ENCODE data around the gene HINT2.

HINT2 gene

GRCh38 chr9:35771943-35772342 is 42.9 kb downstream of the HINT2 start:
- no peak overlapping the region for H3K4me3 ChIP-seq (ENCODE audit: low read depth in 1 of 2, low read length in 1 of 2)
- TF ChIP-seq, protein P1, sequence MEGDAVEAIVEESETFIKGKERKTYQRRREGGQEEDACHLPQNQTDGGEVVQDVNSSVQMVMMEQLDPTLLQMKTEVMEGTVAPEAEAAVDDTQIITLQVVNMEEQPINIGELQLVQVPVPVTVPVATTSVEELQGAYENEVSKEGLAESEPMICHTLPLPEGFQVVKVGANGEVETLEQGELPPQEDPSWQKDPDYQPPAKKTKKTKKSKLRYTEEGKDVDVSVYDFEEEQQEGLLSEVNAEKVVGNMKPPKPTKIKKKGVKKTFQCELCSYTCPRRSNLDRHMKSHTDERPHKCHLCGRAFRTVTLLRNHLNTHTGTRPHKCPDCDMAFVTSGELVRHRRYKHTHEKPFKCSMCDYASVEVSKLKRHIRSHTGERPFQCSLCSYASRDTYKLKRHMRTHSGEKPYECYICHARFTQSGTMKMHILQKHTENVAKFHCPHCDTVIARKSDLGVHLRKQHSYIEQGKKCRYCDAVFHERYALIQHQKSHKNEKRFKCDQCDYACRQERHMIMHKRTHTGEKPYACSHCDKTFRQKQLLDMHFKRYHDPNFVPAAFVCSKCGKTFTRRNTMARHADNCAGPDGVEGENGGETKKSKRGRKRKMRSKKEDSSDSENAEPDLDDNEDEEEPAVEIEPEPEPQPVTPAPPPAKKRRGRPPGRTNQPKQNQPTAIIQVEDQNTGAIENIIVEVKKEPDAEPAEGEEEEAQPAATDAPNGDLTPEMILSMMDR (IDR thresholded peaks at IDR 0.05) = no peak
- H3K36me3 ChIP-seq = no peaks in the 10 kb centered on the region
- H3K27me3 ChIP-seq = no peaks in the 10 kb centered on the region
- H3K27ac ChIP-seq = no peak overlapping the region
- no peaks in the 10 kb centered on the region for H3K9me3 ChIP-seq
- H3K4me1 ChIP-seq (ENCODE audit: control insufficient read depth in 1 of 2, insufficient read depth in 1 of 2, low read depth in 1 of 2, low read length in 1 of 2) = peaks cover 18 to 20% of the 10 kb centered on the region in 2 experiments

DNA sequence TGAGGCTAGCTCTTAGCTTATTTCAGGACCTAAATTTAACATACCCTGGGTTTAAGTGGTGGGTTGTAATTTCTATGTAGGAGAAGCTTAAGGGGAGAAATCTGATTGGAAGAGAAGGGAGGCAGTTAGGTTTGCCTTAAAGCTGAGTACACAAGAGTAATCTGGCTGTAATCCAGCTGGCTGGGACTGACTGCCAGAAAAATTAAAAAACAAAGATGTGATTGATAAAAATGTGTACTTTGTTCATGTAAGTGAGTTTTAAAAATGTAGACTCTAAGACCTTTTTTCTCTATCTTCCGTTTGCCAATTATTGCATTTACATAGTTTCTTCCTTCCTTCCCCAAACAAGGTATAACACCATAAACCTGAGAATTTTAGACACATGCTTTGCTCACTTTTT is 43.3 kb downstream of the HINT2 start:
- Histone ChIP-seq H3K9me3 (no peaks in the 10 kb centered on the region), H3K4me3 (ENCODE audit: low read depth in 1 of 2, low read length in 1 of 2) (no peak overlapping the region), H3K36me3 (no peaks in the 10 kb centered on the region), H3K27ac (no peak overlapping the region), H3K4me1 (ENCODE audit: control insufficient read depth in 1 of 2, insufficient read depth in 1 of 2, low read depth in 1 of 2, low read length in 1 of 2) (peaks cover 18 to 20% of the 10 kb centered on the region in 2 experiments), H3K27me3 (no peaks in the 10 kb centered on the region)
- TF ChIP-seq, protein P1 (IDR thresholded peaks at IDR 0.05) = no peak

DNA sequence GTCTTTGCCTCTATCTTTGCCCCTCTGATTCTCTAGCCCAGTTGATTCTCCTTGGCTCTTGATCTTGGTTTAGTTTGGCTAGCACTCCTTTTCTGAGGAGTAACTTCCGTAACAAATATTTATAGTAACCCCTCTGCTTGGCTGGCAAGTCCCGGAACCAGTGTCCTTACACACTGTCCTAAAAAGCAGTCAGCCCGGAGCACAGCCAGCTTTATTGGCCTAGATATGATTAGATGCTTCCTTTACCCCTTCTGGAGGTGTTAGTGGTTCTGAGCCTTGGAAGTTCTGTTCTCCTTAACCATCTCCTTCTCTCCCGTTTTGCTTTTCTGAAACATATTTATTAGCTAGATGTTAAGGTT is 43.8 kb downstream of the HINT2 start:
- Histone ChIP-seq H3K4me3 (ENCODE audit: low read depth in 1 of 2, low read length in 1 of 2) (no peak overlapping the region), H3K27ac (no peak overlapping the region), H3K4me1 (ENCODE audit: control insufficient read depth in 1 of 2, insufficient read depth in 1 of 2, low read depth in 1 of 2, low read length in 1 of 2) (peaks cover 17 to 20% of the 10 kb centered on the region in 2 experiments), H3K9me3 (no peaks in the 10 kb centered on the region), H3K27me3 (no peaks in the 10 kb centered on the region), H3K36me3 (no peaks in the 10 kb centered on the region)
- TF ChIP-seq, protein P1 (IDR thresholded peaks at IDR 0.05) = no peak

GRCh38 chr9:35769763-35770162 is 45.1 kb downstream of the HINT2 start:
- TF ChIP-seq, protein P1 (IDR thresholded peaks at IDR 0.05) = no peak
- no peak overlapping the region for H3K4me3 ChIP-seq (ENCODE audit: low read depth in 1 of 2, low read length in 1 of 2)
- peaks cover 6 to 9% of the 10 kb centered on the region in 2 experiments for H3K4me1 ChIP-seq (ENCODE audit: control insufficient read depth in 1 of 2, insufficient read depth in 1 of 2, low read depth in 1 of 2, low read length in 1 of 2)
- H3K27me3 ChIP-seq = no peaks in the 10 kb centered on the region
- H3K36me3 ChIP-seq = no peaks in the 10 kb centered on the region
- no peak overlapping the region for H3K27ac ChIP-seq
- no peaks in the 10 kb centered on the region for H3K9me3 ChIP-seq

DNA sequence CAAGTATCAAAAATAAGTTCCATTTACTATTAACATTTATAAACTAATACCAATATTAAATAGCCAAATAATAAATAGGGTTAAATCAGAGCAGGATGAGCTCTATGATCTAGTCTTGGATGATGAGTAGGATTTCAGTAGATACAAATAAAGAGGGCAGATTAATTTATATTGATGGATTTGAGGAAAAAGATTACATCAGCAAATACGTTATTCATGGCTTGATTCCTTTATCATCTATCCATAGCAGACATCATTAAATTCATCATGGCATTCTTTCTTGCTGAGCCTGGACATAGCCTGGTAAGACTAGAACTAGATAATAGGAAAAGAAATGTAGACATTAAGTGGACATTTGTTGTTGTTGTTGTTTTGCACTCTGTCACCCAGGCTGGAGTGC is 47.4 kb downstream of the HINT2 start:
- Histone ChIP-seq H3K9me3 (no peaks in the 10 kb centered on the region), H3K27me3 (no peaks in the 10 kb centered on the region), H3K36me3 (no peaks in the 10 kb centered on the region), H3K4me1 (ENCODE audit: control insufficient read depth in 1 of 2, insufficient read depth in 1 of 2, low read depth in 1 of 2, low read length in 1 of 2) (peaks cover 6 to 9% of the 10 kb centered on the region in 2 experiments), H3K27ac (no peak overlapping the region), H3K4me3 (ENCODE audit: low read depth in 1 of 2, low read length in 1 of 2) (no peak overlapping the region)
- TF ChIP-seq, protein P1 (IDR thresholded peaks at IDR 0.05) = no peak

DNA sequence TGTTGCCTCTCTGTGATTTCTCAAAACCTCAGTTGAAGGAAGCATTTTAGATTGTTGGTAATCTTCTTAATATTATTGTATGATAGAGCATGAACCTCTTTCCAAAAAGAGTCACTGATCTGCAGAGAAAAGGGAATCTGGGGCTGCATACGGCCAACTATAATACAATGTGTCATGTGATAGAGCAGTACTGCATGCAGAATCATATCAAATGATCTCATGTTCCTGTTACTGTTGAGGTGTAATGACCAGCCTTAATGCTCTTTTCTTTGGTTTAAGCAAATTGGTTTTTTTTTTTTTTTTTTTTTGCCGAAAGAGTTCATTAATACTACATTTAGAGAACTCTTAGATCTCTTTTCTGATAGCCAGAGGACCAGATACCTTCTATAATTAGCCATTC is 47.8 kb downstream of the HINT2 start:
- Histone ChIP-seq H3K27ac (no peak overlapping the region), H3K9me3 (no peaks in the 10 kb centered on the region), H3K4me1 (ENCODE audit: control insufficient read depth in 1 of 2, insufficient read depth in 1 of 2, low read depth in 1 of 2, low read length in 1 of 2) (peaks cover 4 to 6% of the 10 kb centered on the region in 2 experiments), H3K27me3 (no peaks in the 10 kb centered on the region), H3K4me3 (ENCODE audit: low read depth in 1 of 2, low read length in 1 of 2) (no peak overlapping the region), H3K36me3 (no peaks in the 10 kb centered on the region)
- TF ChIP-seq, protein P1 (IDR thresholded peaks at IDR 0.05) = no peak
